Astrocyte (in vitro differentiated cells and primary cell): Measurements from ENCODE around the gene FLACC1.

Source experiments
- EZH2 ChIP-seq: IDR thresholded peaks from 2 replicates; pipeline ENCODE4 v1.6.1; 2012; ENCODE audit warnings: mild to moderate bottlenecking, low read length, inconsistent platforms; ENCODE audit not compliant: insufficient read depth
- TF ChIP-seq, protein P1 (sequence below): IDR thresholded peaks from 2 replicates; pipeline ENCODE4 v1.5.1; 2011; ENCODE audit warnings: low read depth, mild to moderate bottlenecking, inconsistent platforms, low read length, moderate library complexity; ENCODE audit not compliant: insufficient read depth

DNA sequence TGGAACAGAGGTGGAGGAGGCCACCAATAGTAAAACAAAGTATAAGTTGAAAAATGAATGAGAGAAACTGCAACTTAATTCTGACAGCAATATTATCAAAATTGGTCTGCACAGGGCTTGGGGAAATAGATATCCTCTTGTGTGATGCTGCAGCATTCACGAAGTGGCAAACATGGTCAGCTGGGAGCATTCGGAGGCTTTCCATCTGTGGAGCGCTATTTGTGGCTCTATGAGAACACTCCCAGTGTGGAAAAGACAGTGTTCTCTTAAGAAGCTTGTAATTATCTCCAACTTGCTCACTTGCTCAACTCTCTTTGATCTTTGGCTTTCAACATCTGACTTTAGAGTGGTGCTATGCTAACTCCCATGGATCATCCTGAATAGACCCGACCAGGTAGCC is 3.1 kb upstream of the FLACC1 start:
- TF ChIP-seq, protein P1, sequence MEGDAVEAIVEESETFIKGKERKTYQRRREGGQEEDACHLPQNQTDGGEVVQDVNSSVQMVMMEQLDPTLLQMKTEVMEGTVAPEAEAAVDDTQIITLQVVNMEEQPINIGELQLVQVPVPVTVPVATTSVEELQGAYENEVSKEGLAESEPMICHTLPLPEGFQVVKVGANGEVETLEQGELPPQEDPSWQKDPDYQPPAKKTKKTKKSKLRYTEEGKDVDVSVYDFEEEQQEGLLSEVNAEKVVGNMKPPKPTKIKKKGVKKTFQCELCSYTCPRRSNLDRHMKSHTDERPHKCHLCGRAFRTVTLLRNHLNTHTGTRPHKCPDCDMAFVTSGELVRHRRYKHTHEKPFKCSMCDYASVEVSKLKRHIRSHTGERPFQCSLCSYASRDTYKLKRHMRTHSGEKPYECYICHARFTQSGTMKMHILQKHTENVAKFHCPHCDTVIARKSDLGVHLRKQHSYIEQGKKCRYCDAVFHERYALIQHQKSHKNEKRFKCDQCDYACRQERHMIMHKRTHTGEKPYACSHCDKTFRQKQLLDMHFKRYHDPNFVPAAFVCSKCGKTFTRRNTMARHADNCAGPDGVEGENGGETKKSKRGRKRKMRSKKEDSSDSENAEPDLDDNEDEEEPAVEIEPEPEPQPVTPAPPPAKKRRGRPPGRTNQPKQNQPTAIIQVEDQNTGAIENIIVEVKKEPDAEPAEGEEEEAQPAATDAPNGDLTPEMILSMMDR, result no peak
- no peak for TF ChIP-seq EZH2
